PC-9 (cell line): ENCODE data around the gene PTGES2. TPM values are rescaled to one million over a fixed set of nuclear protein-coding genes. Genes with fewer than 3 reads are reported as not detected.

Experiments used
- BruUV-seq: library from RNA; stranded (reverse); fragments of 400-500 nt; replicated peaks from 2 replicates; lab custom pipeline; 2021; lab: Mats Ljungman, UMichigan
- CTCF ChIA-PET: fragments of 300-600 bp; sonication (Branson Sonifier 250); formaldehyde crosslinking; loops from one replicate; lab custom pipeline; 2022; ENCODE audit warnings: antibody characterized with exemption; lab: Charles Lee
- POLR2A ChIA-PET: fragments of 300-600 bp; sonication (Branson Sonifier 250); formaldehyde crosslinking; loops from one replicate; lab custom pipeline; 2022; ENCODE audit warnings: antibody characterized with exemption; ENCODE audit not compliant: unreplicated experiment; lab: Charles Lee
- DNase-seq, 2 experiments: peaks; one replicate each; pipeline versions ENCODE4 v3.0.0 to v3.0.0-alpha.2; 2015 to 2022; ENCODE audit warnings: mixed read lengths in 1 of 2
- H2AFZ ChIP-seq: fragments of 200-600 bp; sonication (generic); 2 replicates; pipeline ENCODE4 v1.8.1; 2017; ENCODE audit warnings: antibody characterized with exemption
- H3F3A ChIP-seq: fragments of 200-600 bp; sonication (generic); 2 replicates; pipeline ENCODE4 v1.8.1; 2017; ENCODE audit warnings: antibody characterized with exemption, mild to moderate bottlenecking, low read depth; ENCODE audit not compliant: insufficient read depth
- H3K27ac ChIP-seq: fragments of 200-600 bp; sonication (generic); 2 replicates; pipeline ENCODE4 v1.6.1; 2016; ENCODE audit warnings: mixed run types
- H3K27me3 ChIP-seq: fragments of 200-600 bp; sonication (generic); 2 replicates; pipeline ENCODE4 v1.6.1; 2016; ENCODE audit warnings: low read depth, mixed run types; ENCODE audit not compliant: insufficient read depth
- H3K36me3 ChIP-seq: fragments of 200-600 bp; sonication (generic); 2 replicates; pipeline ENCODE4 v1.6.1; 2016; ENCODE audit warnings: low read depth, mixed run types
- H3K4me1 ChIP-seq: fragments of 200-600 bp; sonication (generic); replicated peaks from 2 replicates; pipeline ENCODE4 v1.6.1; 2016; ENCODE audit warnings: mixed run types; ENCODE audit not compliant: insufficient read depth
- H3K4me2 ChIP-seq: fragments of 200-600 bp; sonication (generic); 2 replicates; pipeline ENCODE4 v1.6.1; 2017; ENCODE audit warnings: mixed run types
- H3K4me3 ChIP-seq: fragments of 200-600 bp; sonication (generic); 2 replicates; pipeline ENCODE4 v1.6.1; 2016; ENCODE audit warnings: mixed run types
- H3K79me2 ChIP-seq: fragments of 200-600 bp; sonication (generic); 2 replicates; pipeline ENCODE4 v1.6.1; 2017; ENCODE audit warnings: low read depth, mixed run types
- H3K9me2 ChIP-seq: fragments of 200-600 bp; sonication (generic); 2 replicates; pipeline ENCODE4 v1.8.1; 2017; ENCODE audit warnings: mild to moderate bottlenecking; ENCODE audit not compliant: insufficient read depth
- H3K9me3 ChIP-seq: fragments of 200-600 bp; sonication (generic); 2 replicates; pipeline ENCODE4 v1.8.1; 2016; ENCODE audit warnings: low read depth; ENCODE audit not compliant: insufficient read depth
- H4K20me1 ChIP-seq: fragments of 200-600 bp; sonication (generic); 2 replicates; pipeline ENCODE4 v1.8.1; 2017; ENCODE audit not compliant: insufficient read depth
- CTCF ChIP-seq: fragments of 200-600 bp; sonication (generic); conservative IDR thresholded peaks from 2 replicates; pipeline ENCODE4 v1.6.1; 2017; ENCODE audit warnings: mixed run types, antibody characterized with exemption, mild to moderate bottlenecking, moderate library complexity
- EZH2 ChIP-seq: fragments of 200-600 bp; sonication (generic); IDR thresholded peaks from 2 replicates; pipeline ENCODE4 v1.8.0; 2017; ENCODE audit warnings: antibody characterized with exemption, low read depth
- intact Hi-C: fragments of 100-400 bp; cut with micrococcal nuclease; formaldehyde crosslinking; loops from one replicate; pipeline ENCODE4 v1.10.0; 2022; ENCODE audit not compliant: unreplicated experiment
- total RNA-seq: library from RNA; stranded (reverse); gene quantifications from 2 replicates; pipeline ENCODE4 v1.2.3, GENCODE V29; 2021

Gene PTGES2
- total RNA-seq, 1 experiment from 2014 or later, result 95.2 TPM

- TF ChIP-seq EZH2 (no peak), CTCF (no peak)
- Histone ChIP-seq H3K4me1 (peaks cover 28% of the 10 kb centered on the region), H3K4me3 (no peak overlapping the region), H3K27me3 (no peaks in the 10 kb centered on the region), H3K36me3 (peaks cover 7% of the 10 kb centered on the region; the same call in 1 of the 2 replicates), H3K9me2 (no peaks in the 10 kb centered on the region), H3K4me2 (peak overlapping the region; percentile 100), H3K9me3 (no peaks in the 10 kb centered on the region), H3K79me2 (peaks cover 30% of the 10 kb centered on the region), H2AFZ (no peak overlapping the region), H3K27ac (no peak overlapping the region), H4K20me1 (peaks cover 24% of the 10 kb centered on the region), H3F3A (peaks cover 83% of the 10 kb centered on the region)
- intact Hi-C loops, result no loop called here
- CTCF ChIA-PET, result no interaction called here
- no peak for DNase-seq
- POLR2A ChIA-PET, result interaction anchor here (0.6 kb wide), 1 partner anchor 25 kb away, joined by 3 read pairs; no protein-coding TSS in a partner anchor
- no TSS peak for BruUV-seq
Observed at GRCh38 chr9:128152133-128153059, 24.9 kb upstream of the PTGES2 start.

- TF ChIP-seq EZH2 (no peak), CTCF (no peak)
Observed at GRCh38 chr9:128151309-128152132, 24.0 kb upstream of the PTGES2 start.

More at GRCh38 chr9:128151309-128152132, 24.0 kb upstream of the PTGES2 start:
- peaks cover 36% of the 10 kb centered on the region for H3K4me1 ChIP-seq
- no peak overlapping the region for H2AFZ ChIP-seq
- H3K9me3 ChIP-seq, result no peaks in the 10 kb centered on the region
- BruUV-seq, result no TSS peak
- peaks cover 85% of the 10 kb centered on the region for H3F3A ChIP-seq
- ChIA-PET CTCF (interaction anchor here (0.7 to 0.9 kb wide), 2 partner anchors 8 to 23 kb away, joined by 3 read pairs; no protein-coding TSS in a partner anchor), POLR2A (interaction anchor here (0.6 to 1.1 kb wide), 3 partner anchors 8 to 84 kb away, joined by 3 to 11 read pairs (median 5); partner anchors contain the start of genes BBLN and NAIF1)
- peaks cover 38% of the 10 kb centered on the region for H3K79me2 ChIP-seq
- peak overlapping the region; percentile 100 for H3K4me2 ChIP-seq
- no peaks in the 10 kb centered on the region for H3K9me2 ChIP-seq
- H4K20me1 ChIP-seq, result peaks cover 24% of the 10 kb centered on the region
- peak overlapping the region; percentile 97 for H3K4me3 ChIP-seq
- DNase-seq, result no peak
- no peaks in the 10 kb centered on the region for H3K27me3 ChIP-seq
- peaks cover 7% of the 10 kb centered on the region; the same call in 1 of the 2 replicates for H3K36me3 ChIP-seq
- H3K27ac ChIP-seq, result peak overlapping the region; percentile 99; the same call in 1 of the 2 replicates
- intact Hi-C loops, result no loop called here
